Skeletal muscle cell (primary cell): ENCODE data around the gene MYOM1.
A peak's percentile ranks its signal among the peaks of the same experiment; 100 is the strongest.

Experiments used
- DNase-seq: peaks from one replicate; pipeline ENCODE4 v3.0.0-alpha.2; 2010; ENCODE audit warnings: low read depth
- H3K4me3 ChIP-seq: 2 replicates; pipeline ENCODE4 v1.5.1; 2011; ENCODE audit warnings: low read depth, mild to moderate bottlenecking, control low read depth, low read length, moderate library complexity

Gene MYOM1

DNA sequence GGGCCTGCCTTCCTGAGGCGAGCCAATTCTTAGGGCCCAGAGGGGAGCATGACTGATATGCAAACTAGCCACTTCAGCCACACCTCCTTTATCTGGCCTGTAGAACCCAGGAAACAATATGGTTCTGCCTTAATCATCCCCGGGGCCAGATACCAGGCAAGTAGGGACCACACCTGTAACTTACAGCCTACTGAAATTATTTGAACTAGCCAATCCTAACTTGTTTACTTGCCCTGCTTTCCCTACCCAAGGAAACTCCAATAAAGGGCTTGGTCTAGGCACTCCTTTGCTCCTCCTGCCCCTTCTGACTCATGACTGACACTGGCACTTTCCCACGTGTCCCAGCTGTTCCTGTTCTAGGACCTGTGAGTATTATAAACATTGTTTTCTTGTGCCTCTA is 57.6 kb downstream of the MYOM1 start:
- H3K4me3 ChIP-seq = no peak overlapping the region
- DNase-seq = no peak

- H3K4me3 ChIP-seq = no peak overlapping the region
These were observed 59.9 kb downstream of the MYOM1 start for GRCh38 chr18:3159830-3160229.

GRCh38 chr18:3157606-3158005 is 62.2 kb downstream of the MYOM1 start:
- H3K4me3 ChIP-seq = no peak overlapping the region
- DNase-seq = no peak

More at GRCh38 chr18:3159830-3160229, 59.9 kb downstream of the MYOM1 start:
- no peak for DNase-seq

GRCh38 chr18:3157086-3157485 is 62.7 kb downstream of the MYOM1 start:
- no peak for DNase-seq
- H3K4me3 ChIP-seq = no peak overlapping the region

DNA sequence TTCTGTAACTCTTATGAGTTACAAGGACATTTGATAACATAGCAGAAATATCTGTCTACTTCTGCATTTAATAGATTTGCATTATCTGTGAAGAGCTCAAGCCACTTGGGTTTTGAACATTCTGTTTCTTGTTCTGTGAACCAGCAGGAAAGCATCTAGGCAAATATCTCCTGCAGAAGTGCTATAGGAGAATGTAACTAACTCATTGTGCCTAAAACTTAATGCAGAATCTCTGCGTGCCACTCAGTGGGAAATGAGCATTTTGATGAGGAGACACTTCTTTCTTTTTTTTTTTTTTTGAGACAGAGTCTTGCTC is 63.5 kb downstream of the MYOM1 start:
- no peak for DNase-seq
- H3K4me3 ChIP-seq = no peak overlapping the region

- H3K4me3 ChIP-seq = no peak overlapping the region
- no peak for DNase-seq
These were observed 65.6 kb downstream of the MYOM1 start for GRCh38 chr18:3154214-3154613.

DNA sequence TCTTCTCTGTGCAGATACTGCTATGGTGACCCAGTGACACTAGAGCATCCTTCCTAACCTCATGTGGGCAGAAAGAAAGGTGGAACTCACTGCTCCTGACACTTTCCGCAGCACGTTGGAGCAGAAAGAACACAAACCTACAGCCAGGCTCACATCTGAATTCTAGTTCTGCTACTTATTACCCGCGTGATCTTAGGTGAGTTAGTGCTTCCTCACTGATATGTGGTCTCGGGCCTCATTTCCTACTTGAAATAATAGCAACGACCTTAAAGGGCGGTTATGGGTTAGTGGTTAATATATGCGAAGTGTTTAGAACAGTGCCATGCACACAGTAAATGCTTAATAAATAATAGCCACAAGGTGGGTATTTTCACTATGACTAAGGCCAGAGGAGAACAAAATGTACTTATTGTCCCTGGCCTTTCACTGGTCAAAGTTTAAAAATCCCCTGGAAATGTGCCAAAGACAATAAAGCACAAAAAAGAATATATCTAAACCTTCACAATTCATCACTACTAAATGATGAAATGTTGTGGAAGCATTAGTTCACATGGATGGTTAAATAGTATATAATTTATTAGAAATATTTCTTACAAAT is 66.6 kb downstream of the MYOM1 start:
- no peak overlapping the region for H3K4me3 ChIP-seq
- no peak for DNase-seq

DNA sequence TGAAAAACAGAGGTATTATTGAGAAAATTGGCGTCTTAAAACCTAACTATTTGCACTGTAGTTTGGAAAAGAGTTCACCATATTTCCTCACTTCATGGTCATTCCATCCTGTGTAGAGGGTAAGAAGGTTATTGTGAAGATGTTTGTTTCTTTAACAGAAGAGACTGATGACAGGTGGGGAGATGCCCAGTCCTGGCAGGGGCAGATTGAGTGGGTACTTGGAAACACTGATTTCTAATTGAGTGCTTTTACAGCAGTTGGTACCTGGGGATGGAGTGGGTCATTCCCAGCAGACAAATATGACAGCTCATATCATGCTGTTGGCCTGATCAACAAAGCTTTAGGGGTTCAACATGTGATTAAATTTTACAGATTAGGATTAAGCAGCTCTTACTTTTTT is 67.5 kb downstream of the MYOM1 start:
- no peak overlapping the region for H3K4me3 ChIP-seq
- DNase-seq = no peak

DNA sequence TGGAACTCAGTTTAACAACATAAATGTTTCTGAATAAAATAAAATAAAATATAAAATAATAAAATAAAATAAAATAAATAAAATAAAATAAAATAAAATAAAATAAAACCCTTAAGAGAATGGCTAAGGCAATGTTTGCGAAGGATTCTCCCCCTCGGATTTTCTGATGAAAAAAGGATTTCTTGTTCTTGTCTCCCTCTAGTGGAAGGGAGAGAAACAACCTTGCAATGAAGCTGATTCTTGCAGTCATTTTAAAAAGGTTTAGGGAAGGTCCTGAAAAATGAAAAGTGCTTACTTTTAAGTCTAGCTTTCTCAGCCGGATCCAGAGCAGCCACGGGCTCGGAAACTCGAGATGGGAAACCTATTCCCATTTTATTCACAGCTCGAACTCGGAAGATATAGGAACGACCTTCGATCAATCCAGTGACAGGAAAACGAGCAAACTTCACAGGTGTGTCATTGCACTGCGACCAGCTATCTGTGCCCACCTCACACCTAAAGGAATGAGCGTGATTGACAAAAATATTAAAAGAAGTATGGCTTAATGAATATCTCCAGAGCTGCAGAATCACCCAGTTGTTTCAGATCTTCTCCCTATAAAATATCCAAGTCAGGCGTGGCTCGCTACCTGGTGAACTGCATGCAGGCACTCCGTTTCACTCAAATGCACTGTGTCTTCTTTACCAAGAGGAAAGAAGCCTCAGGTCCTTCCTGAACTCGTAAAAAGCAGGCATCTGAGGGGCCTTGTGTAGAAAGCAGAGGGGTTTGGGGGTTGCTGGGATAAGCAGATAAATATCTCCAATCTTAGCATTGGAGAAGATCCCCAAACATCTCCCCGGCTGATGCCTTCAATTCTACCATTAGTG is 68.1 kb downstream of the MYOM1 start:
- DNase-seq = no peak
- no peak overlapping the region for H3K4me3 ChIP-seq

GRCh38 chr18:3150688-3151087 is 69.1 kb downstream of the MYOM1 start:
- no peak for DNase-seq
- H3K4me3 ChIP-seq = no peak overlapping the region

DNA sequence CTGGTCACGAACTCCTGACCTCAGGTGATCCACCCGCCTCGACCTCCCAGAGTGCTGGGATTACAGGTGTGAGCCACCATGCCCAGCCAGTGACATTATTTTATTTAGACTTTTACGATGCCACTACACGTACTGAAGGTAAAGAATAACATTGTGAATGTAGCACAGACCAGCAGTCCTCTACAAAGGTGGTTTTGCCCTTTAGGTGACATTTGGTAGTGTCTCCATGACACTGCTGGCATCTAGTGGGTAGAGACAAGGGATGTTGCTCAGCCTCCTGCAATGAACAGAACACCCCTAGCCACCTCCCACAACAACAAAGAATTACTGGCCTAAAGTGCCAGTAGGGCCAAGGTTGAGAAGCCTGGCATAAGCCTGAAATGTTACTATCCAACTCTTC is 69.5 kb downstream of the MYOM1 start:
- no peak for DNase-seq
- H3K4me3 ChIP-seq = no peak overlapping the region

GRCh38 chr18:3148930-3149535 is 70.7 kb downstream of the MYOM1 start:
- DNase-seq = peak; percentile 66

DNA sequence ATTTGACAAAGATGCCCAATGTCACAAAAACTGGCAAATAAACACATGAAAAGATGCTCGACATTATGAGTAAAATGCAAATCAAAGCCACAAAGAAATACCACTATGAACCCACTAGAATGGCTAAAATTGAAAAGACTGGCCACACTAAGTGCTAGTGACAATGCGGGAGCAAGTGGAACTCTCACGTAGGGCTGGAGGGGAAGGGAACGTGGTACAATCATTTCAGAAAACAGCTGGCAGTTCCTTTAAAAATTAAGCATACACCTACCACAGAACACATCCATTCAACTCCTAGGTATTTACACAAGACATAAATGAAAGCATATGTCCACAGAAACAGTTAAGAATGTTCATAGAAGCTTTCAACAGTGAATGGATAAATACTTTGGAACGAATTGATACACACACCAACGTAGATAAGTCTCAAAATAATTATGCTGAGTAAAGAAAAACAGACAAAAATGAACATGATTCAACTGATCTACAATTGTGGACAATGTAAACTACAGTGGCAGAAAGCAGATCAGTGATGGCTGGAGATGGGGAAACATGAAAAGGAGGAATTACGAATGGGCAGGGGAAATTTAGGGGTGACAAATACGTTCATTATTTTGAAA is 71.7 kb downstream of the MYOM1 start:
- H3K4me3 ChIP-seq = no peak overlapping the region
- DNase-seq = no peak

More at GRCh38 chr18:3148930-3149535, 70.7 kb downstream of the MYOM1 start:
- H3K4me3 ChIP-seq = no peak overlapping the region

- DNase-seq = no peak
- no peak overlapping the region for H3K4me3 ChIP-seq
These were observed 78.7 kb downstream of the MYOM1 start for GRCh38 chr18:3140986-3141639.

DNA sequence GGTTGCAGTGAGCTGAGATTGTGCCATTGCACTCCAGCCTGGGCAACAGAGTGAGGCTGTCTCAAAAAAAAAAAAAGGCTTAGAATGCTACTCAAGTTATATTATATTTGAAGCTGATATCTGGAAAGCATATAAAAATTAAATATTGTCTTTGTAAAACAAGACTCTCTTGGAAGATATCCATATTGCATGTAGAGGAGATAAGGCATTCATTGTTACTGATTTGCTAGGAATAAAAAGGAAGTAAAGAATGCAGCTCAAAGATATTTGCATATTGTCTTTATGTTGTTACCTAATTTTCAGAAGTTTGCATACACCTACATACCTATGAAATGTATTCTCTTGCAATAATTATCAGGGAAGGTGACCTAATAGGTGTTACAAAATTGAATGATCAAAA is 79.4 kb downstream of the MYOM1 start:
- H3K4me3 ChIP-seq = no peak overlapping the region
- no peak for DNase-seq

- DNase-seq = no peak
- H3K4me3 ChIP-seq = no peak overlapping the region
These were observed 80.4 kb downstream of the MYOM1 start for GRCh38 chr18:3139406-3139805.

DNA sequence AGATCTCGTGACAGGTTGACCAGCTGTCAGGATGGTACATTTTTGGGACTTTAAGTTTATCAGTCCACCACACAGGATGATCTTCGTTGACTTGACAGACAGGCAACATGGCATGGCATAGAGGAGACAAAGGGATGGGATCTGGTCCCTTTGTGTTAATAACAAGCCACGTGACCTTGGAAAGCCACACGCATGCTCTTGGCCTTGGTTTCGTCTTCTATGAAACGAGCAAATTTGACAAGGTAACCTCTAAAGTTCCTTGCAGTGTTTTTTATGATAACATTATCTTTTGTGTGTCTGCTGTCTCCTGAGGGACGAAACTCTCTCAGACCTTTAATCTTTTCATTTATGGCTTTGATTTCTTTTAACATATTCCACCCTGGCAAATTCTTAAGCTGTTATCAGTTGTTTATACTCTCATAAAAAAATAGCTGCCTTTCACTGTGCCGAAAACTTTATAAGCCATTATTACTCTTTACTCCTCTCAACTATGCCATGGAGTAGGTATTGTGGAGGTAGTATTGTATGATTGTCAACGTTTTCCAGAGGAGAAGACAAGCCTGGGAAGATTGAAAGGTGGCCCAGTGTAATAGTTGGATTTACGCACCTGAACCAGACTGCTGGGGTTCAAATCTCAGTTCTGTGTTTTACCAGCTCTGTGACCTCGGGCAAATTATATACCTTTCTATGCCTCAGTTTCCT is 81.3 kb downstream of the MYOM1 start:
- no peak for DNase-seq
- no peak overlapping the region for H3K4me3 ChIP-seq

DNA sequence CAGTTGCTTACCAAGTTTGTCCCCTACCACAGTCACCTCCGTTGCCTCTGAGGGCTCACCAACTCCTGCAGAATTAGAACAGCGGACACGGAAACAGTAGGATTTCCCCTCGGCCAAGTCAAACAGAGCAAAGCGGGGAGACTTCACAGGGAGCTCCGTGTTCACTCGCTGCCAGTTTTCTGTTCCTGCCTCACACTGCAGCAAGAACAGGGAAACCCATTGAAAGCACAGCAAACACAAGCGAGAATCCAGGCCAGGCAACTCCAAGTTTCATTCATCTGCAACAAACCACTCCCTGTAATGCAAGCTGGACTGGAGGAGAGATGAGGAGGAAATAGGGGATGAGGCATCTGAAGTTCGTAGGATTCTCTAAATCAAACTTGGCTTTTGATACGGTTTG is 84.2 kb downstream of the MYOM1 start:
- no peak for DNase-seq
- no peak overlapping the region for H3K4me3 ChIP-seq

GRCh38 chr18:3132700-3133099 is 87.1 kb downstream of the MYOM1 start:
- DNase-seq = no peak
- no peak overlapping the region for H3K4me3 ChIP-seq
